ENCODE results near the gene VCAM1.

DNA sequence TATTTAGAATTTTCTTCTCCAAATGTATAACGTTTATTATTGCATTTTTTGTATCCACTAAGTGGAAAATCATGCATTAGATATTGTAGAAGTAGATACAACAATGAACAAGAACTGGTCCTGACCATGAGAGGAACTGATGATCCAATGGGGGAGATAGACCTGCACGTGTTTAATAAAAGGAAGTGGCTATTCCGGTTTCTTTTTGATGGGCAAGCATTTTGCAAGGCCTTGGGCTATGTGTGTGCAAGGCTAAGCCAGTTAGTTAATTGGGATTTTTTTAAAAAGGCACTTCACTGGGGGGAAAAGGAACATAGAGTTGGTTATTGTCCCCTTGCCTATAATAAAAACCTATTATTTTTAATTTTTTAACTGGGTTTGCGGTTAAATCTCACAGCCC, 961 bp upstream of the VCAM1 start:
- TF ChIP-seq, protein P1, sequence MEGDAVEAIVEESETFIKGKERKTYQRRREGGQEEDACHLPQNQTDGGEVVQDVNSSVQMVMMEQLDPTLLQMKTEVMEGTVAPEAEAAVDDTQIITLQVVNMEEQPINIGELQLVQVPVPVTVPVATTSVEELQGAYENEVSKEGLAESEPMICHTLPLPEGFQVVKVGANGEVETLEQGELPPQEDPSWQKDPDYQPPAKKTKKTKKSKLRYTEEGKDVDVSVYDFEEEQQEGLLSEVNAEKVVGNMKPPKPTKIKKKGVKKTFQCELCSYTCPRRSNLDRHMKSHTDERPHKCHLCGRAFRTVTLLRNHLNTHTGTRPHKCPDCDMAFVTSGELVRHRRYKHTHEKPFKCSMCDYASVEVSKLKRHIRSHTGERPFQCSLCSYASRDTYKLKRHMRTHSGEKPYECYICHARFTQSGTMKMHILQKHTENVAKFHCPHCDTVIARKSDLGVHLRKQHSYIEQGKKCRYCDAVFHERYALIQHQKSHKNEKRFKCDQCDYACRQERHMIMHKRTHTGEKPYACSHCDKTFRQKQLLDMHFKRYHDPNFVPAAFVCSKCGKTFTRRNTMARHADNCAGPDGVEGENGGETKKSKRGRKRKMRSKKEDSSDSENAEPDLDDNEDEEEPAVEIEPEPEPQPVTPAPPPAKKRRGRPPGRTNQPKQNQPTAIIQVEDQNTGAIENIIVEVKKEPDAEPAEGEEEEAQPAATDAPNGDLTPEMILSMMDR (IDR thresholded peaks at IDR 0.05) = no peak
- no peak for TF ChIP-seq POLR2A (IDR thresholded peaks at IDR 0.05)

All from sigmoid colon (tissue), 3 donors.